ENCODE measurements around the gene SUPT4H1. TPM values are rescaled to one million over a fixed set of nuclear protein-coding genes. Genes with fewer than 3 reads are reported as not detected.

The SUPT4H1 gene
- total RNA-seq, 3 donors from 2014 or later (not counting 1 experiment from before 2014, with no cell fraction given), result 55.9 to 68.3 (median 68.1) TPM

- Histone ChIP-seq H3K9me3 (ENCODE audit: control insufficient read depth, insufficient read depth, low read length) (no peaks in the 10 kb centered on the region), H3K36me3 (ENCODE audit: control insufficient read depth, insufficient read depth, low read length) (peaks cover 10% of the 10 kb centered on the region), H3K27ac (ENCODE audit: low read length) (peak overlapping the region; percentile 99), H3K27me3 (ENCODE audit: control insufficient read depth, insufficient read depth, low read length) (no peaks in the 10 kb centered on the region), H3K4me3 (ENCODE audit: low read length) (peak overlapping the region; percentile 94), H3K4me1 (ENCODE audit: control insufficient read depth, insufficient read depth, low read length) (peaks cover 77% of the 10 kb centered on the region)
- 3% methylated on average over 4 of the region's 4 CpGs for WGBS (ENCODE audit: insufficient coverage)
- Mint-ChIP-seq H3K4me1 (peaks cover 76 to 94% of the 10 kb centered on the region in 2 donors), H3K27ac (peak overlapping the region; percentile 87 to 93), H3K27me3 (ENCODE audit: low read depth in 2 of 2) (no peaks in the 10 kb centered on the region), H3K36me3 (no peaks in the 10 kb centered on the region), H3K9me3 (no peaks in the 10 kb centered on the region), H3K4me3 (peak overlapping the region; percentile 90)
- ATAC-seq (peak; percentile 7 to 33 (median 20)), DNase-seq (peak; percentile 60 to 88)
- TF ChIP-seq CTCF (IDR thresholded peaks at IDR 0.05), result no peak
- intact Hi-C loops (cut with micrococcal nuclease), result loop anchor here (5.0 kb wide), 1 partner anchor 181 kb away; no protein-coding TSS in a partner anchor
Observed at GRCh38 chr17:58335779-58336455, 16.1 kb downstream of the SUPT4H1 start.

- Histone ChIP-seq H3K4me1 (ENCODE audit: control insufficient read depth, insufficient read depth, low read length) (peaks cover 70% of the 10 kb centered on the region), H3K27ac (ENCODE audit: low read length) (peak overlapping the region; percentile 99), H3K36me3 (ENCODE audit: control insufficient read depth, insufficient read depth, low read length) (peaks cover 17% of the 10 kb centered on the region), H3K4me3 (ENCODE audit: low read length) (peak overlapping the region; percentile 94), H3K9me3 (ENCODE audit: control insufficient read depth, insufficient read depth, low read length) (no peaks in the 10 kb centered on the region), H3K27me3 (ENCODE audit: control insufficient read depth, insufficient read depth, low read length) (no peaks in the 10 kb centered on the region)
- Mint-ChIP-seq H3K4me1 (peaks cover 74 to 92% of the 10 kb centered on the region in 2 donors), H3K36me3 (peaks cover 5% of the 10 kb centered on the region), H3K9me3 (no peaks in the 10 kb centered on the region), H3K27ac (peak overlapping the region; percentile 87 to 93), H3K4me3 (peak overlapping the region; percentile 90), H3K27me3 (ENCODE audit: low read depth in 2 of 2) (no peaks in the 10 kb centered on the region)
- 5% methylated on average over 9 of the region's 10 CpGs for WGBS (ENCODE audit: insufficient coverage)
- DNase-seq, result peak; percentile 34 to 54
- intact Hi-C loops (cut with micrococcal nuclease), result loop anchor here (5.0 kb wide), 1 partner anchor 182 kb away; no protein-coding TSS in a partner anchor
- no peak for TF ChIP-seq CTCF (IDR thresholded peaks at IDR 0.05)
- no peak for ATAC-seq
Observed at GRCh38 chr17:58335061-58335731, 16.8 kb downstream of the SUPT4H1 start.

DNA sequence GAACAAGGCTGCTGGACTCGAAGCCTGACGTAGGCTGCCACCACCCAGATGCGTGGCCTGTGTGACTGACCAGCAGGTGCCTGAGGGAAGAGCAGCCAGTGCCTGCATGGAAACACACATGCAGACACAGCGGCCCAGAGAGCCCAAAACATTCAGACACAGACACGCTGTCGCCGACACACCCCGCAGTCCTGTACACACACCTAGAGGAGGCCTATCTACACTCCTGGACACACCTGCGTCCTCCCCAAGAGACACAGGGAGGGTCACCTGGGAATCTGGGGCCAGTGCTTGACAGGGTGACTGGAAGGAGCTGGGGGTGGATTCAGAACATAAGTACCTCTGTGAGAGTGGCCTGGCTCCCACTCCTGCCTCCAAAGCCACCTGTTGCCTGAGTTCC lies 17.3 kb downstream of the SUPT4H1 start:
- Mint-ChIP-seq H3K27me3 (ENCODE audit: low read depth in 2 of 2) (no peaks in the 10 kb centered on the region), H3K4me3 (peak overlapping the region; percentile 90), H3K9me3 (no peaks in the 10 kb centered on the region), H3K27ac (peak overlapping the region; percentile 87 to 93), H3K4me1 (peaks cover 74 to 92% of the 10 kb centered on the region in 2 donors), H3K36me3 (peaks cover 7% of the 10 kb centered on the region)
- intact Hi-C loops (cut with micrococcal nuclease), result loop anchor here (5.0 kb wide), 1 partner anchor 183 kb away; no protein-coding TSS in a partner anchor
- H3K9me3 ChIP-seq (ENCODE audit: control insufficient read depth, insufficient read depth, low read length), result no peaks in the 10 kb centered on the region
- peak overlapping the region; percentile 99 for H3K27ac ChIP-seq (ENCODE audit: low read length)
- H3K27me3 ChIP-seq (ENCODE audit: control insufficient read depth, insufficient read depth, low read length), result no peaks in the 10 kb centered on the region
- TF ChIP-seq CTCF (IDR thresholded peaks at IDR 0.05), result no peak
- DNase-seq (peak; percentile 16 to 28), ATAC-seq (no peak)
- WGBS (ENCODE audit: insufficient coverage), result 27% methylated on average over 9 of the region's 9 CpGs
- peak overlapping the region; percentile 94 for H3K4me3 ChIP-seq (ENCODE audit: low read length)
- peaks cover 64% of the 10 kb centered on the region for H3K4me1 ChIP-seq (ENCODE audit: control insufficient read depth, insufficient read depth, low read length)
- peaks cover 22% of the 10 kb centered on the region for H3K36me3 ChIP-seq (ENCODE audit: control insufficient read depth, insufficient read depth, low read length)
